ENCODE measurements around the gene METAP1D. TPM values are rescaled to one million over a fixed set of nuclear protein-coding genes. Genes with fewer than 3 reads are reported as not detected.

METAP1D gene
- total RNA-seq, 1 donor from 2014 or later: 6.3 TPM

DNA sequence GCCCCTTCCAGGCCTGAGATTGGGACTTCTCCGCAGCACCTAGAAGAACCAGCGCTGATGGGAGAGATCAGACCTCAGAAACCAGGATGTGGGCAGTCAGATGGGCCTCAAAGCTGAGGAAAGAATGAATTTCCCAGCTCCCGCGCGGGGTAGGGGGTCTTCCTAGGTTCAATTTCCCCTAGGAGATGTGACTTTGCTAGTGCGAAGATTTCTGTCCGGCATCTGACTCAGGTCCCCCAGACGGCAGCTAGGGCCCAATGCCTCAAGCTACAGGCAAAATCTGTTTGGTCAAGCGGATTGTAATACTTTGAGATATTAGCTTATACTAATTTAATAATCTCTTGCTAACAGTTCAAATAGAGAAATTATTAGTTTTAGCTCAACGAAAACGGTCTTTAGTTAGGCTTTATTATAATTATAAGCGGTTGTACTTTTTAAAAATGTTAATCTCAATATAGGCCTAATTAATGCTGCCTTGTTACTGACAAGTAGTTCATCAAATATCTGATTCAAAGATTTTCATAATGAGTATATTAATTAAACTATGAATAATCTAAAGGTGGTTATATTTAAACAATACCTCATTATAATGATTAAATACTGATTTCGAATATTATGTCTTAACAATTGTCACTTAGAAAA lies 91.4 kb downstream of the METAP1D start:
- Histone ChIP-seq H3K36me3 (ENCODE audit: control insufficient read depth, insufficient read depth, low read length) (no peaks in the 10 kb centered on the region), H3K4me3 (ENCODE audit: low read depth, low read length) (no peak overlapping the region), H3K27me3 (ENCODE audit: control insufficient read depth, insufficient read depth, low read length) (peaks cover 95% of the 10 kb centered on the region)
- TF ChIP-seq, protein P1, sequence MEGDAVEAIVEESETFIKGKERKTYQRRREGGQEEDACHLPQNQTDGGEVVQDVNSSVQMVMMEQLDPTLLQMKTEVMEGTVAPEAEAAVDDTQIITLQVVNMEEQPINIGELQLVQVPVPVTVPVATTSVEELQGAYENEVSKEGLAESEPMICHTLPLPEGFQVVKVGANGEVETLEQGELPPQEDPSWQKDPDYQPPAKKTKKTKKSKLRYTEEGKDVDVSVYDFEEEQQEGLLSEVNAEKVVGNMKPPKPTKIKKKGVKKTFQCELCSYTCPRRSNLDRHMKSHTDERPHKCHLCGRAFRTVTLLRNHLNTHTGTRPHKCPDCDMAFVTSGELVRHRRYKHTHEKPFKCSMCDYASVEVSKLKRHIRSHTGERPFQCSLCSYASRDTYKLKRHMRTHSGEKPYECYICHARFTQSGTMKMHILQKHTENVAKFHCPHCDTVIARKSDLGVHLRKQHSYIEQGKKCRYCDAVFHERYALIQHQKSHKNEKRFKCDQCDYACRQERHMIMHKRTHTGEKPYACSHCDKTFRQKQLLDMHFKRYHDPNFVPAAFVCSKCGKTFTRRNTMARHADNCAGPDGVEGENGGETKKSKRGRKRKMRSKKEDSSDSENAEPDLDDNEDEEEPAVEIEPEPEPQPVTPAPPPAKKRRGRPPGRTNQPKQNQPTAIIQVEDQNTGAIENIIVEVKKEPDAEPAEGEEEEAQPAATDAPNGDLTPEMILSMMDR (IDR thresholded peaks at IDR 0.05; ENCODE audit: insufficient read depth, low read length, poor library complexity, severe bottlenecking): no peak
- DNase-seq (ENCODE audit: low read depth): no peak

DNA sequence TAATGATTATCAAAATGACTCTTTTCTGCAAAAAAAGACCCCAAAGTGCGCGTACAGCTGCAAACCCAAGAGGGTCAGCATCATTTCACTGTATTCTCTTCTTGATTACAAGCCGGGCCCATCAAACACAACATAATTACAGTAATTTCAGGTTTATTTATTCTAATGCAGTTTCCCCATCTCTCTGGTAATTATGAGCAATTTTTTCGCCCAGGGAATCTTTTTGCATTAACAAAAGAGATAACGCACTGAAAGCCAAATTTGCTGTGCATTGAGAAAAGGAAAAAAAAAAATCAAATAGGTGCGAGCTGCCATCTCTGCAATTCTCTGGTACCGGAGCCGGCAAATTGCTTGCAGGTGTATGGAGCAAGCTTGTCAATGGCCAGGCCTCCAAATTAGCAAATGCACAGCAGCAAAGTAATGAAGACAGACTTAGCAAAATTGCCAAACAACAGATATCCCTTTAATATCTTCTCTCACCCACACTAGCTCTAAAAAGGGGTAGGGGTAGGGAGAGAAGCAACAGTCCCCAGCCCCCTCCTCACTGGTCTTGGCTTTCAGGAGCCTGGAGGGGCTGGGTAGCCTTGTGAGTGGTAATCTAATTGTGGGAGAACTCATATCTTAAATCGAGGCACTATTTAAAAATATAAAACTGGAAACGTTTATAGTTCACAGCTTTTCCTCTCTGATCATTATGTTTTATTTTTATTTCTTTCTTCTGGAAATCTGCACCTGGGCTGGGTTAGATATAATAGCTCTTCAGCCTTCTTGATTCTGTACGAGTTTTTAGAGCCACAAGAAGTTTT lies 92.2 kb downstream of the METAP1D start:
- TF ChIP-seq, protein P1 (IDR thresholded peaks at IDR 0.05; ENCODE audit: insufficient read depth, low read length, poor library complexity, severe bottlenecking): no peak
- no peak overlapping the region for H3K4me3 ChIP-seq (ENCODE audit: low read depth, low read length)
- H3K36me3 ChIP-seq (ENCODE audit: control insufficient read depth, insufficient read depth, low read length): no peaks in the 10 kb centered on the region
- no peak for DNase-seq (ENCODE audit: low read depth)
- H3K27me3 ChIP-seq (ENCODE audit: control insufficient read depth, insufficient read depth, low read length): peaks cover 95% of the 10 kb centered on the region

DNA sequence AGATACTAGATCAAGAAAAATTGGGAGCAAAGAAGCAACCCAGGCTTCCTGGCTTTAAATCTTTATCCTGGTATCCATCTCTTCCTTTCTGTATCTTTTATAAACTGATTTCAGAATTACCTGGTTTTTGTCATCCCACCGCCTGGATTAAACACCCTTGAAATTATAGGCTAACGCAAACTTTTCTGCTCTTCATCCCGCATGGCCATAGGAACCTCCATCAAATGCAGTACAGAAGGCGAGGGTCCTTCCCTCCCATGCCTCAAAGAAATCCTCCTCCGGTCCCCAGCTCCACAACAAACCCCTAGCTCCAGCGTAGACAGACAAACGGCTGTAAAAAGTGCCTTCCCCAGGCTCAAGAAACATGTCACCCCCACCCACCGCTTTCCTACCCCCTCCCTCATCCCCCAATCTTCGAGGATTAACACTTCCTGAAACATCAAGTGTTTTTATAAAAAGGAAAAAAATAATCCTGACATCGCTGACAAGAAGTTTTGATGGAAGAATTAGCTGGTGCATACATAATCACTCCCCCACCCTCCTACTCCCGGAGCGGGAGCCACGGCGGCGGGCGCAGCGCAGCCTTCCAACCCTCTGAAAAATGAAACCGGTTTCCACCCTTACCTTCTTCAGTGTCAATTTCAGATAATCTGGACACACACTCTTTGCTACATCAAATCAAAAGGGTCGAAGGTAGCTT lies 93.1 kb downstream of the METAP1D start:
- Histone ChIP-seq H3K36me3 (ENCODE audit: control insufficient read depth, insufficient read depth, low read length) (no peaks in the 10 kb centered on the region), H3K27me3 (ENCODE audit: control insufficient read depth, insufficient read depth, low read length) (peaks cover 88% of the 10 kb centered on the region), H3K4me3 (ENCODE audit: low read depth, low read length) (no peak overlapping the region)
- DNase-seq (ENCODE audit: low read depth): no peak
- TF ChIP-seq, protein P1 (IDR thresholded peaks at IDR 0.05; ENCODE audit: insufficient read depth, low read length, poor library complexity, severe bottlenecking): no peak

DNA sequence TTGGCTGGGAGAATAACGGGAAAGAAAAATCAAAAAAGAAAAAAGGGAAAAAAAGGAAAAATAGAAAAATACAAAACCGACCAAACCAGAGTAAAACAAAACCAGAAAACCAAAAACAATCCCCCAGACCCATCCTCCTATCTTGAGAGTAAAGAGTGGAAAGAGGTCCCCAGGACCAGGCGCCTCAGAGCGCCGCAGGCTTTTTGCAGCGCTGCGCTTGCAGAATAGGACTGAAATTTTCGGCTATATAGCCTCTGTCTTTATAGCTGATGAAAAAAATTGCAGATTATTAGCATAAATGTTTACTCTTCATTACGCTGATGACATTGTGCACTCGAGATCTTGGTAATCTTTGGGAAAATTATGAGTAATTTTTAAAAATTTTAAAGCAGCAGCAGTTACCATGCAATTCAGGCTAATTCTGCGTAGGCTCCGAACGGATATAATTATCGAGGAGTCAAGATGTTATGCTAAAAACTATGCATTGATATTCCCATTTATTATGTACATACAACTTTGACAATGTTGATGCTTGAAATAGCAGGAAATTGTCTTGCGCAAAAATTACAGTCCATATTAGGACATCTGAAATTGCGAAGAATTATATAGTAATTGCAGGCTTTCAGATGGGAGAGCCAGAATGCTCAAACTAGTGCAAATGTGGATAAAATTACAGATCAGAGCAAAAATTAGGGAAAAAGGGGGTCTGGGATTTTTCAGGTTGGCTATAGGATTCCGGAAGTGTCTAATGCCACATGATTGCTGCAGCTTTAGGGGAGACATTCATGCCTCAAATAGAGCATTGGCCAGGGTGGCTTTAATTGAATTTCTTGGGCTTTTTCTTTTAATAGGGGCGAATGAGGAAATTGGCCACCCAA lies 93.9 kb downstream of the METAP1D start:
- TF ChIP-seq, protein P1 (IDR thresholded peaks at IDR 0.05; ENCODE audit: insufficient read depth, low read length, poor library complexity, severe bottlenecking): no peak
- no peaks in the 10 kb centered on the region for H3K36me3 ChIP-seq (ENCODE audit: control insufficient read depth, insufficient read depth, low read length)
- no peak overlapping the region for H3K4me3 ChIP-seq (ENCODE audit: low read depth, low read length)
- no peak for DNase-seq (ENCODE audit: low read depth)
- peaks cover 81% of the 10 kb centered on the region for H3K27me3 ChIP-seq (ENCODE audit: control insufficient read depth, insufficient read depth, low read length)

DNA sequence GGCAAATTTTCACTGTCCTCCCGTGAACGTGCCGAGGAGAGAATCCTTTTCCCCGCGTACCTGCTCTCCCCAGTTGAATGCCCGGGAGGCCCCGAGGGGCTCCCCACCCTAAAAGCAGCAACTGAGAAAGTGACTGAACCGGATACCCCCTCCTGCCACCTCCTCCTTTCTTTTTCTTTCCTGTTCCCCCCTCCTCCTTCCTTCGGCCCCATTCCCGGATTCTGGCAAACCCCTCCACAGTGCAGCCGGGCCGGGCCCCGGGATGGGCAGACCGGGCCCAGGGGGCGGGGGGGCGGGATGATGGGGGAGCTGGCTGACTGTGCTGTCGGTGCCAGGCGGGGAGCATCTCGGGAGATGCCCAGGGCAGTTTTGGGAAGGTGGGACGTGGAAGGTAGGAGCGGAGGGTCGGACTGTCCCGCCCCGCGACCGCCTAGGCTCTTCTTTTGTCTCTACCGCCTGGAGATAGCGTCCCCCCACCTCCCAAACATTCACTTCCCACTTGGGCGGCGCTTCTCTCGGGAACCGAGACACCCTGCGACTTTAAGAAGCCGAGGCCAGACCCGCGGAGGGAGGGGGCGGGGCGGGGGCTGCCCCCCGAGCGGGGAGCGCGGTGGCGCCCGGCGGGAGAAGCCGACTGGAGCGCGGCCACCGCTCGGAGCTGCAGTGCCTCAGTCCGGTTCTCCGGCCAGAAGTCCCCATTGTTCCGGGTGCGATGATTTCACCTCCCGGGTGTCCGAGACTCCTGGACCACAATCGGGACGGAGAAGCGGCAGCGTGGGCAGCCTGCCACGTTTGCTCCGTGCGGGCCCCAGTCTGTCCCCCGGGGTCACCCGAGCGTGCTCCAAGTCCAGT lies 94.8 kb downstream of the METAP1D start:
- TF ChIP-seq, protein P1 (IDR thresholded peaks at IDR 0.05; ENCODE audit: insufficient read depth, low read length, poor library complexity, severe bottlenecking): no peak
- H3K36me3 ChIP-seq (ENCODE audit: control insufficient read depth, insufficient read depth, low read length): no peaks in the 10 kb centered on the region
- peak overlapping the region; percentile 24 for H3K4me3 ChIP-seq (ENCODE audit: low read depth, low read length)
- no peak for DNase-seq (ENCODE audit: low read depth)
- H3K27me3 ChIP-seq (ENCODE audit: control insufficient read depth, insufficient read depth, low read length): peaks cover 72% of the 10 kb centered on the region
